Vagina (tissue), 2 donors: Measurements from ENCODE around the gene CADPS.

Experiments
- POLR2A ChIP-seq, 2 donors: fragments of 450-650 bp; IDR thresholded peaks; one replicate each; pipeline ENCODE4 v1.6.1; 2017; ENCODE audit warnings: antibody characterized with exemption in 2 of 2, mild to moderate bottlenecking in 2 of 2, moderate library complexity in 2 of 2
- POLR2AphosphoS5 ChIP-seq, 2 donors: sonication (generic); formaldehyde crosslinking; IDR thresholded peaks; one replicate each; pipeline ENCODE4 v1.9.0; 2017; ENCODE audit warnings: antibody characterized with exemption in 2 of 2, mild to moderate bottlenecking in 2 of 2, low read depth in 1 of 2; ENCODE audit not compliant: insufficient read depth in 1 of 2
- TF ChIP-seq, protein P1 (sequence below), 3 experiments: fragments of 450-650 bp in 2 of 3; fragments of 200-600 bp in 1 of 3; sonication (generic) in 1 of 3; IDR thresholded peaks; one replicate each; pipeline ENCODE4 v1.5.1; 2017 to 2019; ENCODE audit warnings: antibody characterized with exemption in 3 of 3, mild to moderate bottlenecking in 2 of 3, moderate library complexity in 2 of 3

DNA sequence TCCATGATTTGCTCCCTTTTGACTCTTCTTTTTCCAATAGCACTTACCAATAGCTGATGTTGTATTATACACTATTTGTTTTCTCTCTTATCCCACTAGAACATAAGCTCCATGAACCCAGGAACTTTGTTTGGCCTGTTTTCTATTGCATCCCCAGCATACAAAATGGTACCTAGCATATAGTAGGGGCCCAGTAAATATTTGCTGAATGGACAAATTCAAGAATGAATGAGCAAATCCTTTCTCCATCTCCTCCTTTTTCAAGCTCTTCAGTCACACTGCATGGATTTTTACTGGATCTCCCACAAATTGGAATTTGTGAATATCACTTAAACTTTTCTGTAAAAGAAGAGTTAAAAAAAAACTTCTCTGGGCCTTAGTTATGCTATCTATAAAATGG lies 435.2 kb downstream of the CADPS start:
- TF ChIP-seq, protein P1, sequence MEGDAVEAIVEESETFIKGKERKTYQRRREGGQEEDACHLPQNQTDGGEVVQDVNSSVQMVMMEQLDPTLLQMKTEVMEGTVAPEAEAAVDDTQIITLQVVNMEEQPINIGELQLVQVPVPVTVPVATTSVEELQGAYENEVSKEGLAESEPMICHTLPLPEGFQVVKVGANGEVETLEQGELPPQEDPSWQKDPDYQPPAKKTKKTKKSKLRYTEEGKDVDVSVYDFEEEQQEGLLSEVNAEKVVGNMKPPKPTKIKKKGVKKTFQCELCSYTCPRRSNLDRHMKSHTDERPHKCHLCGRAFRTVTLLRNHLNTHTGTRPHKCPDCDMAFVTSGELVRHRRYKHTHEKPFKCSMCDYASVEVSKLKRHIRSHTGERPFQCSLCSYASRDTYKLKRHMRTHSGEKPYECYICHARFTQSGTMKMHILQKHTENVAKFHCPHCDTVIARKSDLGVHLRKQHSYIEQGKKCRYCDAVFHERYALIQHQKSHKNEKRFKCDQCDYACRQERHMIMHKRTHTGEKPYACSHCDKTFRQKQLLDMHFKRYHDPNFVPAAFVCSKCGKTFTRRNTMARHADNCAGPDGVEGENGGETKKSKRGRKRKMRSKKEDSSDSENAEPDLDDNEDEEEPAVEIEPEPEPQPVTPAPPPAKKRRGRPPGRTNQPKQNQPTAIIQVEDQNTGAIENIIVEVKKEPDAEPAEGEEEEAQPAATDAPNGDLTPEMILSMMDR (IDR thresholded peaks at IDR 0.05): no peak
- TF ChIP-seq POLR2A (IDR thresholded peaks at IDR 0.05): no peak
- TF ChIP-seq POLR2AphosphoS5 (IDR thresholded peaks at IDR 0.05; ENCODE audit: insufficient read depth in 1 of 2, low read depth in 1 of 2): no peak
